ENCODE results near the gene MICU1.

GRCh38 chr10:72598769-72599701, 26.8 kb downstream of the MICU1 start:
- no peak for TF ChIP-seq RARB (CRISPR knock-in tag; IDR thresholded peaks at IDR 0.05)
- TF ChIP-seq, protein P1, sequence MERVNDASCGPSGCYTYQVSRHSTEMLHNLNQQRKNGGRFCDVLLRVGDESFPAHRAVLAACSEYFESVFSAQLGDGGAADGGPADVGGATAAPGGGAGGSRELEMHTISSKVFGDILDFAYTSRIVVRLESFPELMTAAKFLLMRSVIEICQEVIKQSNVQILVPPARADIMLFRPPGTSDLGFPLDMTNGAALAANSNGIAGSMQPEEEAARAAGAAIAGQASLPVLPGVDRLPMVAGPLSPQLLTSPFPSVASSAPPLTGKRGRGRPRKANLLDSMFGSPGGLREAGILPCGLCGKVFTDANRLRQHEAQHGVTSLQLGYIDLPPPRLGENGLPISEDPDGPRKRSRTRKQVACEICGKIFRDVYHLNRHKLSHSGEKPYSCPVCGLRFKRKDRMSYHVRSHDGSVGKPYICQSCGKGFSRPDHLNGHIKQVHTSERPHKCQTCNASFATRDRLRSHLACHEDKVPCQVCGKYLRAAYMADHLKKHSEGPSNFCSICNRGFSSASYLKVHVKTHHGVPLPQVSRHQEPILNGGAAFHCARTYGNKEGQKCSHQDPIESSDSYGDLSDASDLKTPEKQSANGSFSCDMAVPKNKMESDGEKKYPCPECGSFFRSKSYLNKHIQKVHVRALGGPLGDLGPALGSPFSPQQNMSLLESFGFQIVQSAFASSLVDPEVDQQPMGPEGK (CRISPR knock-in tag; IDR thresholded peaks at IDR 0.05; ENCODE audit: borderline replicate concordance), result no peak
- TF ChIP-seq PPARA (CRISPR knock-in tag; IDR thresholded peaks at IDR 0.05; ENCODE audit: borderline replicate concordance), result no peak
- no peak for TF ChIP-seq ZNF70 (CRISPR knock-in tag; IDR thresholded peaks at IDR 0.05)
- TF ChIP-seq CSDC2 (CRISPR knock-in tag; IDR thresholded peaks at IDR 0.05), result no peak
- TF ChIP-seq ESRRG (CRISPR knock-in tag; IDR thresholded peaks at IDR 0.05), result no peak
- TF ChIP-seq TCF4 (CRISPR knock-in tag; IDR thresholded peaks at IDR 0.05; ENCODE audit: borderline replicate concordance), result no peak
- no peak for TF ChIP-seq CSRNP3 (CRISPR knock-in tag; IDR thresholded peaks at IDR 0.05)
- TF ChIP-seq ZFP3 (CRISPR knock-in tag; IDR thresholded peaks at IDR 0.05), result no peak
- no peak for TF ChIP-seq OSR1 (CRISPR knock-in tag; IDR thresholded peaks at IDR 0.05)
- no peak for TF ChIP-seq ZNF8 (CRISPR knock-in tag; IDR thresholded peaks at IDR 0.05)
- TF ChIP-seq SNAI2 (CRISPR knock-in tag; IDR thresholded peaks at IDR 0.05), result no peak
- no peak for TF ChIP-seq ARNTL (CRISPR knock-in tag; IDR thresholded peaks at IDR 0.05; ENCODE audit: borderline replicate concordance, low read depth)
- no peak for TF ChIP-seq GLIS3 (CRISPR knock-in tag; IDR thresholded peaks at IDR 0.05)
